ENCODE measurements around the gene SULT1A1. TPM values are rescaled to one million over a fixed set of nuclear protein-coding genes. Genes with fewer than 3 reads are reported as not detected.
A peak's percentile ranks its signal among the peaks of the same experiment; 100 is the strongest.
"Not testable (repeated sequence)": the region's sequence is repeated elsewhere in the genome, so short reads cannot be mapped to it uniquely, and the experiment has no call there.

SULT1A1 gene
- total and polyA plus RNA-seq, 2 of the 13 experiments (the other 11 are each of a cell fraction or from before 2014, with no cell fraction given): 114 to 147 TPM

DNA sequence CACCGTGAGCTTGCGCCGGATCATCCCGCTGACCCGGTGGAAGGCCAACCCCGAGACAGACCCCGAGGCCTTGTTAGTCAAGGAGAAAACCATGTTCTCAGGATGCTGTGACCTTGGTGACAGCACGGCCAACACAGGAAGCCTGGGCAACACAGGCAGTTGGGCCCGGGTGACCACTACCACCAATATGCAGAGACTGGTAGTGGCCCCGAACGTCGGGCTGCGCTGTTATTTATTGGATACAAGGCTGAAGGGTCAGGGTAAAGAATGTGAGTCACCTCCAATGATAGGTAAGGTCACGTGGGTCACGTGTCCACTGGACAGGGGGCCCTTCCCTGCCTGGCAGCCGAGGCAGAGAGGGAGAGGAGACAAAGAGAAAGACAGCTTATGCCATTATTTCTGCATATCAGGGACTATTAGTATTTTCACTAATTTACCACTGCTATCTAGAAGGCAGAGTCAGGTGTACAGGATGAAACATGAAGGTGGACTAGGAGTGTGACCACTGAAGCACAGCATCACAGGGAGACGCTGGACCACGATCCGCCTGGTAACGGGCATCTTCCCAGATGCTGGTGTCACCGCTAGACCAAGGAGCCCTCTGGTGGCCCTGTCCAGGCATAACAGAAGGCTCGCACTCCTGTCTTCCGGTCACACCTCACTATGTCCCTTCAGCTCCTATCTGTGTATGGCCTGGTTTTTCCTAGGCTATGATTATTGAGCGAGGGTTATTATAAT is 5.8 kb upstream of the SULT1A1 start (continued):
- TF ChIP-seq, protein P1, sequence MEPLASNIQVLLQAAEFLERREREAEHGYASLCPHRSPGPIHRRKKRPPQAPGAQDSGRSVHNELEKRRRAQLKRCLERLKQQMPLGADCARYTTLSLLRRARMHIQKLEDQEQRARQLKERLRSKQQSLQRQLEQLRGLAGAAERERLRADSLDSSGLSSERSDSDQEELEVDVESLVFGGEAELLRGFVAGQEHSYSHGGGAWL (CRISPR knock-in tag; IDR thresholded peaks at IDR 0.05): 0 out of 2 replicates have a peak, but pooled peaks have one; percentile 26
- peak; percentile 64 for TF ChIP-seq ELF1 (CRISPR knock-in tag; IDR thresholded peaks at IDR 0.05)
- TF ChIP-seq ELF3 (CRISPR knock-in tag; IDR thresholded peaks at IDR 0.05): peak; percentile 47; the same call in 1 of the 2 replicates
- TF ChIP-seq CBFB (CRISPR knock-in tag; IDR thresholded peaks at IDR 0.05): peak; percentile 25; the same call in 1 of the 2 replicates
- TF ChIP-seq, protein P2, sequence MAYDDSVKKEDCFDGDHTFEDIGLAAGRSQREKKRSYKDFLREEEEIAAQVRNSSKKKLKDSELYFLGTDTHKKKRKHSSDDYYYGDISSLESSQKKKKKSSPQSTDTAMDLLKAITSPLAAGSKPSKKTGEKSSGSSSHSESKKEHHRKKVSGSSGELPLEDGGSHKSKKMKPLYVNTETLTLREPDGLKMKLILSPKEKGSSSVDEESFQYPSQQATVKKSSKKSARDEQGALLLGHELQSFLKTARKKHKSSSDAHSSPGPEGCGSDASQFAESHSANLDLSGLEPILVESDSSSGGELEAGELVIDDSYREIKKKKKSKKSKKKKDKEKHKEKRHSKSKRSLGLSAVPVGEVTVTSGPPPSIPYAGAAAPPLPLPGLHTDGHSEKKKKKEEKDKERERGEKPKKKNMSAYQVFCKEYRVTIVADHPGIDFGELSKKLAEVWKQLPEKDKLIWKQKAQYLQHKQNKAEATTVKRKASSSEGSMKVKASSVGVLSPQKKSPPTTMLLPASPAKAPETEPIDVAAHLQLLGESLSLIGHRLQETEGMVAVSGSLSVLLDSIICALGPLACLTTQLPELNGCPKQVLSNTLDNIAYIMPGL (CRISPR knock-in tag; IDR thresholded peaks at IDR 0.05; ENCODE audit: borderline replicate concordance in 1 of 2, low read depth in 1 of 2): peak in 1 of 2 experiments; percentile 85; a peak in 2 of 4 replicates
- TF ChIP-seq GATAD2A (CRISPR knock-in tag; IDR thresholded peaks at IDR 0.05): peak; percentile 43; the same call in 1 of the 2 replicates
- not testable (repeated sequence) for TF ChIP-seq LCORL, SOX13, NR2F6 (IDR thresholded peaks at IDR 0.05)
- peak; percentile 36; the same call in 1 of the 2 replicates for TF ChIP-seq LCORL (CRISPR knock-in tag; IDR thresholded peaks at IDR 0.05)
- 0 out of 4 replicates have a peak, but pooled peaks of 1 of the 2 experiments have one; percentile 23 for TF ChIP-seq SOX13 (CRISPR knock-in tag; conservative IDR thresholded peaks at IDR 0.05 in 1 of 2, IDR thresholded peaks at IDR 0.05 in 1 of 2)
- TF ChIP-seq KDM2A (CRISPR knock-in tag; IDR thresholded peaks at IDR 0.05; ENCODE audit: borderline replicate concordance, low read depth): peak; percentile 85
- 0 out of 2 replicates have a peak, but pooled peaks have one; percentile 21 for TF ChIP-seq FOXA3 (CRISPR knock-in tag; IDR thresholded peaks at IDR 0.05)
- TF ChIP-seq TEAD3 (CRISPR knock-in tag; optimal IDR thresholded peaks at IDR 0.05; ENCODE audit: borderline replicate concordance): peak; percentile 51
- TF ChIP-seq NR2F6 (CRISPR knock-in tag; IDR thresholded peaks at IDR 0.05): peak; percentile 54; the same call in 1 of the 2 replicates
- TF ChIP-seq MED1 (CRISPR knock-in tag; IDR thresholded peaks at IDR 0.05): peak; percentile 38; the same call in 1 of the 2 replicates
- peak; percentile 35; the same call in 1 of the 2 replicates for TF ChIP-seq RXRB (CRISPR knock-in tag; IDR thresholded peaks at IDR 0.05; ENCODE audit: borderline replicate concordance)
- peak; percentile 45; the same call in 1 of the 2 replicates for TF ChIP-seq ZSCAN25 (CRISPR knock-in tag; IDR thresholded peaks at IDR 0.05)
- TF ChIP-seq XRCC5 (optimal IDR thresholded peaks at IDR 0.05; ENCODE audit: low read length): peak; percentile 16
- peak; percentile 84 for TF ChIP-seq KDM1A (CRISPR knock-in tag; IDR thresholded peaks at IDR 0.05)
- TF ChIP-seq SMC3 (IDR thresholded peaks at IDR 0.05; ENCODE audit: low read length): peak; percentile 63; the same call in 1 of the 2 replicates
- TF ChIP-seq SALL1 (CRISPR knock-in tag; IDR thresholded peaks at IDR 0.05): peak; percentile 62
- TF ChIP-seq MIER3 (CRISPR knock-in tag; IDR thresholded peaks at IDR 0.05; ENCODE audit: borderline replicate concordance): peak; percentile 36; the same call in 1 of the 2 replicates
- peak; percentile 89 for TF ChIP-seq RAD21 (CRISPR knock-in tag; IDR thresholded peaks at IDR 0.05)
- peak; percentile 33; the same call in 1 of the 2 replicates for TF ChIP-seq RXRA (CRISPR knock-in tag; IDR thresholded peaks at IDR 0.05)
- peak; percentile 91 for TF ChIP-seq STAG1 (CRISPR knock-in tag; IDR thresholded peaks at IDR 0.05)
- TF ChIP-seq, protein P3, sequence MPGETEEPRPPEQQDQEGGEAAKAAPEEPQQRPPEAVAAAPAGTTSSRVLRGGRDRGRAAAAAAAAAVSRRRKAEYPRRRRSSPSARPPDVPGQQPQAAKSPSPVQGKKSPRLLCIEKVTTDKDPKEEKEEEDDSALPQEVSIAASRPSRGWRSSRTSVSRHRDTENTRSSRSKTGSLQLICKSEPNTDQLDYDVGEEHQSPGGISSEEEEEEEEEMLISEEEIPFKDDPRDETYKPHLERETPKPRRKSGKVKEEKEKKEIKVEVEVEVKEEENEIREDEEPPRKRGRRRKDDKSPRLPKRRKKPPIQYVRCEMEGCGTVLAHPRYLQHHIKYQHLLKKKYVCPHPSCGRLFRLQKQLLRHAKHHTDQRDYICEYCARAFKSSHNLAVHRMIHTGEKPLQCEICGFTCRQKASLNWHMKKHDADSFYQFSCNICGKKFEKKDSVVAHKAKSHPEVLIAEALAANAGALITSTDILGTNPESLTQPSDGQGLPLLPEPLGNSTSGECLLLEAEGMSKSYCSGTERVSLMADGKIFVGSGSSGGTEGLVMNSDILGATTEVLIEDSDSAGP (CRISPR knock-in tag; IDR thresholded peaks at IDR 0.05; ENCODE audit: borderline replicate concordance): 0 out of 2 replicates have a peak, but pooled peaks have one; percentile 40
